ENCODE results near the gene MRPS22. TPM values are rescaled to one million over a fixed set of nuclear protein-coding genes. Genes with fewer than 3 reads are reported as not detected.

The MRPS22 gene
- total and polyA plus RNA-seq, 4 donors = 33.3 to 54.9 (median 44.6) TPM

DNA sequence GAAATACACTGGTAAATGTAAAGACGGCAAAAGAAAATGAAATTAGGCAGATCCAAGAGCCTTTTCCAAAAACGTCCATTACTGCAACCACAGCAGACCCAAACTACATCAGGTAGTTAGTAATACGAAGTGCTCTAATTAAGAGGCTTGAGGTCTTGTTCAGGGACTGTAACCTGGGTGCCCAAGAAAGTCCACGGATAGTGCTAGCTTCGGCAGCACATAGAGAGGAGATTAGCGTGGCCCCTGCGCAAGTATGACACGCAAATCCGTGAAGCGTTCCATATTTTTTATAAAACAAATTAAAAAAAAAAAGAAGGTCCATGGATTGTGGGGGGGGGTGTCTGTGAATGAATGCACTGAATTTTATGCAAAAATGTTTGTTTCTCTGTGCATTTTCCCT lies 44.3 kb downstream of the MRPS22 start:
- Histone ChIP-seq H3K4me3 (ENCODE audit: low read depth in 1 of 3, low read length in 3 of 3) (peak overlapping the region in 2 of 3 donors; percentile 79 to 91), H3K27me3 (ENCODE audit: control insufficient read depth in 4 of 4, insufficient read depth in 4 of 4, low read length in 3 of 4) (no peaks in the 10 kb centered on the region), H3K27ac (ENCODE audit: low read depth in 1 of 2, low read length in 2 of 2) (no peak overlapping the region), H3K4me1 (ENCODE audit: control insufficient read depth in 4 of 4, insufficient read depth in 4 of 4, low read length in 3 of 4) (peaks cover 5 to 25% (median 14%) of the 10 kb centered on the region in 4 donors), H3K9me3 (ENCODE audit: control insufficient read depth in 4 of 4, low read length in 3 of 4) (no peaks in the 10 kb centered on the region), H3K36me3 (ENCODE audit: control insufficient read depth in 4 of 4, insufficient read depth in 3 of 4, low read depth in 1 of 4, low read length in 3 of 4) (peaks cover 0 to 5% (median 2%) of the 10 kb centered on the region in 4 donors), H3K9ac (ENCODE audit: low read depth in 1 of 2, low read length in 2 of 2) (no peak overlapping the region)
- no peak for TF ChIP-seq GABPA (IDR thresholded peaks at IDR 0.05 in 1 of 2, conservative IDR thresholded peaks at IDR 0.05 in 1 of 2)
- TF ChIP-seq, protein P1, sequence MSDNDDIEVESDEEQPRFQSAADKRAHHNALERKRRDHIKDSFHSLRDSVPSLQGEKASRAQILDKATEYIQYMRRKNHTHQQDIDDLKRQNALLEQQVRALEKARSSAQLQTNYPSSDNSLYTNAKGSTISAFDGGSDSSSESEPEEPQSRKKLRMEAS (IDR thresholded peaks at IDR 0.05) = no peak
- 74% methylated on average over 10 of the region's 10 CpGs for WGBS
- DNase-seq (ENCODE audit: low spot score) = no peak

DNA sequence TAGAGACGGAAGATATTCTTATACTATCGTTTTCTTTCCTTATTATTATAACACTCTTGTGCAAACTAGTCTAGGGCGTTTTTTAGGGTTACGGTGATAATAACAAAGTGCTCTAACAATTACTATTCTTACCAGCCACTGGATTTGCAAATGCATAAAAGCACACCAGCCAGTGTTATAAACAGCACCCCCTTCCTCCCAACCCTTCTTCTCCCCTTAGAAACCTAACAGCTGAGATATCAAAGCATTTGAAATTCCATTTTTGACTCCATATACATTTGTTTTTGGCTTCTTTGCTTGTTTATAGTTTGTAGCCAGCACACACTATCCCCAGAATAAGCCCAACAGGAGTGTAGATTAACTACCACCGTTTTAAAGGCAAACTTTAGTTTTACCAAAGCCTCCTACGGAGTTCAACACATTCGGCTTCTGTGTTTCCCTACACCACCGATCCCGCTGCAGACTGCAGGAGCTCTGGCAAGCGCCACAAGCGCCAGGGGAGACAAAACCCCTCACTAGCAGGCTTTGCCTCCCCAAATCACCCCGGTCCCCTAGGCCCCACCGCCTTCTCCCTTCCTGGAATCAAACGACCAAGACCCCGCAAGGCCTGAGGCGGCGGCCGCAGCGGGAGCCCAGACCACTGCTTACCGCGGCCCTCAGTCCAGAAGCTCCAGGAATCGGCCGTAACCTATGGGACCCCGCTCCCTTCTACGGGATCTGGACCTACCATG lies 45.2 kb downstream of the MRPS22 start:
- 2% methylated on average over 25 of the region's 25 CpGs for whole genome bisulfite sequencing
- Histone ChIP-seq H3K27me3 (ENCODE audit: control insufficient read depth in 4 of 4, insufficient read depth in 4 of 4, low read length in 3 of 4) (no peaks in the 10 kb centered on the region), H3K27ac (ENCODE audit: low read depth in 1 of 2, low read length in 2 of 2) (peak overlapping the region; percentile 81 to 90), H3K9ac (ENCODE audit: low read depth in 1 of 2, low read length in 2 of 2) (peak overlapping the region; percentile 77 to 97), H3K36me3 (ENCODE audit: control insufficient read depth in 4 of 4, insufficient read depth in 3 of 4, low read depth in 1 of 4, low read length in 3 of 4) (peaks cover 0 to 3% (median 0%) of the 10 kb centered on the region in 4 donors), H3K4me3 (ENCODE audit: low read depth in 1 of 3, low read length in 3 of 3) (peak overlapping the region; percentile 79 to 91 (median 85)), H3K4me1 (ENCODE audit: control insufficient read depth in 4 of 4, insufficient read depth in 4 of 4, low read length in 3 of 4) (peaks cover 5 to 25% (median 14%) of the 10 kb centered on the region in 4 donors), H3K9me3 (ENCODE audit: control insufficient read depth in 4 of 4, low read length in 3 of 4) (no peaks in the 10 kb centered on the region)
- TF ChIP-seq RXRA (IDR thresholded peaks at IDR 0.05) (no peak), GABPA (IDR thresholded peaks at IDR 0.05 in 1 of 2, conservative IDR thresholded peaks at IDR 0.05 in 1 of 2) (no peak), HNF4A (conservative IDR thresholded peaks at IDR 0.05) (no peak), TAF1 (conservative IDR thresholded peaks at IDR 0.05) (no peak), JUND (IDR thresholded peaks at IDR 0.05) (no peak), EGR1 (IDR thresholded peaks at IDR 0.05; ENCODE audit: low read depth in 2 of 2) (no peak), YY1 (IDR thresholded peaks at IDR 0.05) (no peak), RAD21 (IDR thresholded peaks at IDR 0.05) (no peak), FOXA2 (IDR thresholded peaks at IDR 0.05) (no peak), SP1 (IDR thresholded peaks at IDR 0.05) (no peak), FOXA1 (IDR thresholded peaks at IDR 0.05) (no peak)
- TF ChIP-seq, protein P2, sequence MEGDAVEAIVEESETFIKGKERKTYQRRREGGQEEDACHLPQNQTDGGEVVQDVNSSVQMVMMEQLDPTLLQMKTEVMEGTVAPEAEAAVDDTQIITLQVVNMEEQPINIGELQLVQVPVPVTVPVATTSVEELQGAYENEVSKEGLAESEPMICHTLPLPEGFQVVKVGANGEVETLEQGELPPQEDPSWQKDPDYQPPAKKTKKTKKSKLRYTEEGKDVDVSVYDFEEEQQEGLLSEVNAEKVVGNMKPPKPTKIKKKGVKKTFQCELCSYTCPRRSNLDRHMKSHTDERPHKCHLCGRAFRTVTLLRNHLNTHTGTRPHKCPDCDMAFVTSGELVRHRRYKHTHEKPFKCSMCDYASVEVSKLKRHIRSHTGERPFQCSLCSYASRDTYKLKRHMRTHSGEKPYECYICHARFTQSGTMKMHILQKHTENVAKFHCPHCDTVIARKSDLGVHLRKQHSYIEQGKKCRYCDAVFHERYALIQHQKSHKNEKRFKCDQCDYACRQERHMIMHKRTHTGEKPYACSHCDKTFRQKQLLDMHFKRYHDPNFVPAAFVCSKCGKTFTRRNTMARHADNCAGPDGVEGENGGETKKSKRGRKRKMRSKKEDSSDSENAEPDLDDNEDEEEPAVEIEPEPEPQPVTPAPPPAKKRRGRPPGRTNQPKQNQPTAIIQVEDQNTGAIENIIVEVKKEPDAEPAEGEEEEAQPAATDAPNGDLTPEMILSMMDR (IDR thresholded peaks at IDR 0.05; ENCODE audit: low read depth, low read length, missing input control) = no peak
- TF ChIP-seq, protein P3, sequence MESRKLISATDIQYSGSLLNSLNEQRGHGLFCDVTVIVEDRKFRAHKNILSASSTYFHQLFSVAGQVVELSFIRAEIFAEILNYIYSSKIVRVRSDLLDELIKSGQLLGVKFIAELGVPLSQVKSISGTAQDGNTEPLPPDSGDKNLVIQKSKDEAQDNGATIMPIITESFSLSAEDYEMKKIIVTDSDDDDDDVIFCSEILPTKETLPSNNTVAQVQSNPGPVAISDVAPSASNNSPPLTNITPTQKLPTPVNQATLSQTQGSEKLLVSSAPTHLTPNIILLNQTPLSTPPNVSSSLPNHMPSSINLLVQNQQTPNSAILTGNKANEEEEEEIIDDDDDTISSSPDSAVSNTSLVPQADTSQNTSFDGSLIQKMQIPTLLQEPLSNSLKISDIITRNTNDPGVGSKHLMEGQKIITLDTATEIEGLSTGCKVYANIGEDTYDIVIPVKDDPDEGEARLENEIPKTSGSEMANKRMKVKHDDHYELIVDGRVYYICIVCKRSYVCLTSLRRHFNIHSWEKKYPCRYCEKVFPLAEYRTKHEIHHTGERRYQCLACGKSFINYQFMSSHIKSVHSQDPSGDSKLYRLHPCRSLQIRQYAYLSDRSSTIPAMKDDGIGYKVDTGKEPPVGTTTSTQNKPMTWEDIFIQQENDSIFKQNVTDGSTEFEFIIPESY (IDR thresholded peaks at IDR 0.05) = no peak
- TF ChIP-seq, protein P4, sequence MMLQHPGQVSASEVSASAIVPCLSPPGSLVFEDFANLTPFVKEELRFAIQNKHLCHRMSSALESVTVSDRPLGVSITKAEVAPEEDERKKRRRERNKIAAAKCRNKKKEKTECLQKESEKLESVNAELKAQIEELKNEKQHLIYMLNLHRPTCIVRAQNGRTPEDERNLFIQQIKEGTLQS (IDR thresholded peaks at IDR 0.05) = no peak
- no peak for DNase-seq (ENCODE audit: low spot score)

Measured in liver (tissue), 9 donors.